T-helper 1 cell treated with Interleukin-12 subunit alpha and Interleukin-12 subunit beta and Interleukin-4 antibody, amounts not matched to agents 30 ng/mL and 1 ng/mL, for 36 hours (primary cell): ENCODE measurements around the gene ANKRD65. TPM values are rescaled to one million over a fixed set of nuclear protein-coding genes. Genes with fewer than 3 reads are reported as not detected.
"Not testable (repeated sequence)": the region's sequence is repeated elsewhere in the genome, so short reads cannot be mapped to it uniquely, and the experiment has no call there.

Experiments used
- intact Hi-C: fragments of 100-400 bp; cut with micrococcal nuclease; formaldehyde crosslinking; loops from one replicate; pipeline ENCODE4 v1.15.1; 2024
- total RNA-seq: library from RNA; stranded (reverse); gene quantifications from 2 replicates; pipeline ENCODE4 v1.2.3, GENCODE V29; 2022

Gene ANKRD65
- total RNA-seq, 1 donor from 2014 or later: not detected

GRCh38 chr1:1398677-1399186, 22.3 kb downstream of the ANKRD65 start:
- intact Hi-C loops: loop anchor here (1.0 to 2.0 kb wide), 10 partner anchors 9 to 282 kb away; partner anchors contain the start of genes ATAD3A, ATAD3B, AURKAIP1 and C1orf159

- intact Hi-C loops: loop anchor here (2.0 kb wide), 4 partner anchors 73 to 281 kb away; partner anchors contain the start of genes ATAD3B, C1orf159 and PUSL1
Measured at GRCh38 chr1:1397839-1398523, 23.1 kb downstream of the ANKRD65 start.

- intact Hi-C loops: no loop called here
Measured at GRCh38 chr1:1395166-1395565, 25.9 kb downstream of the ANKRD65 start.

- intact Hi-C loops: no loop called here
Measured at GRCh38 chr1:1394116-1394515, 27.0 kb downstream of the ANKRD65 start.

DNA sequence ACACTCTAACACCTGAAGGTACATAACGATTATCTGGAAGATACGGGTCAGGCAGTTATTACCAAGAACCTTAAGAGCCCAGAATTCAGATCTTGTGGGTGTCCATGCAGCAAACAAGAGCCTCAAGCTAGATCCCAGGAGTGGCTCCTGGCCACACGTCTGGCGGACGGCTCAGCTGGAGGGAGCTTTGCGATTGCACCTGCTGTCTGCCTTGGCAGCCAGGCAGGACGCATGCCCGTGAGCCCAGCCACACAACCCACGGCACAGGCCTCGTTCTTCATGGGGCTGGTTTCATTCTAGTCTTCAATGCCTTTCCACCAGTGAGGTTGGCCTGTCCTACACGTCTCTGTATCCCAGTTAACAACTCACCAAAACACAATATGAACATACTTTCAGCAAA, 27.6 kb downstream of the ANKRD65 start:
- intact Hi-C loops: no loop called here

GRCh38 chr1:1393014-1393413, 28.1 kb downstream of the ANKRD65 start:
- intact Hi-C loops: no loop called here

DNA sequence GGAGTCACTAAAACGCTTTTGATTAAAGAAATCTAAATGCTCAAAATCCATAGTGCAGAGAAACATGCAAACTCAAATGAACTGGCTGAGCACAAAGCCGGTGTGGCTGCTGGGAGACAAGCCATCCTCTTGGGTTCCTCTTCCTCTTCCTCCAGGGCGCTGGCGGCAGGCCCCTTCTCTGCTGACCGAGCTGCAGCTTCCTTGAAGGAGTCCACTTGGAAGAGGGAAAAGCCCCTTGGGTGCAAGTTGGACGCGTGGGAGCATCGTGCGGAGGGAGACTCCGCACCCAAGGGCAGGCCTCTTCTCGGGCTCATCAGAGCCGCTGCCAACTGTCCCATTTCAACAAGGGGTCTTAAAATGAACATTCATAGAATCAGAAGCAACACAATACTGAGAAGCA, 29.9 kb downstream of the ANKRD65 start:
- intact Hi-C loops: no loop called here

DNA sequence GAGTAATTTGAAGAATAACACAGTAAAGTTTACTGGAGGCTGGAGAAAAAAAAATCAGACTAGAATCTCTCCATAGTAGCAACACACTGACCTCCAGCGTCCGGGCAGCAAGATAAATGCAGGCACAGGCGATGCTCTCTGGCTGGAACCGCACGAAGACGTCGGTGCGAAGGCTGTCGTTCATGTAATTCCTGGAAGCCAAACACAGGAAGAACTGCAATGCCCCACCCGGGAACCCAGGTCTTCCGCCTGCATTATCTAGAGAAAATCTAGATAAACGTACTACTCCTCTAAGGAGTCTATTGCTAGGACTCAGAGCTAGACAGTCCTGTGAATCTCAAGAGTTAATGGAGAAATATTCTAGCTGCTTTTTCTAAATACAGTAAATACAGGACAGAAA, 30.4 kb downstream of the ANKRD65 start:
- intact Hi-C loops: no loop called here

GRCh38 chr1:1388078-1388472, 33.0 kb downstream of the ANKRD65 start:
- intact Hi-C loops: no loop called here

- intact Hi-C loops: no loop called here
Measured at GRCh38 chr1:1387098-1388077, 33.7 kb downstream of the ANKRD65 start.

GRCh38 chr1:1385931-1386330, 35.1 kb downstream of the ANKRD65 start:
- intact Hi-C loops: no loop called here

GRCh38 chr1:1385339-1385738, 35.7 kb downstream of the ANKRD65 start:
- intact Hi-C loops: not testable (repeated sequence)

- intact Hi-C loops: no loop called here
Measured at GRCh38 chr1:1381294-1381693, 39.8 kb downstream of the ANKRD65 start.

- intact Hi-C loops: no loop called here
Measured at GRCh38 chr1:1380860-1381259, 40.2 kb downstream of the ANKRD65 start.

- intact Hi-C loops: no loop called here
Measured at GRCh38 chr1:1377540-1378205, 43.4 kb downstream of the ANKRD65 start.

DNA sequence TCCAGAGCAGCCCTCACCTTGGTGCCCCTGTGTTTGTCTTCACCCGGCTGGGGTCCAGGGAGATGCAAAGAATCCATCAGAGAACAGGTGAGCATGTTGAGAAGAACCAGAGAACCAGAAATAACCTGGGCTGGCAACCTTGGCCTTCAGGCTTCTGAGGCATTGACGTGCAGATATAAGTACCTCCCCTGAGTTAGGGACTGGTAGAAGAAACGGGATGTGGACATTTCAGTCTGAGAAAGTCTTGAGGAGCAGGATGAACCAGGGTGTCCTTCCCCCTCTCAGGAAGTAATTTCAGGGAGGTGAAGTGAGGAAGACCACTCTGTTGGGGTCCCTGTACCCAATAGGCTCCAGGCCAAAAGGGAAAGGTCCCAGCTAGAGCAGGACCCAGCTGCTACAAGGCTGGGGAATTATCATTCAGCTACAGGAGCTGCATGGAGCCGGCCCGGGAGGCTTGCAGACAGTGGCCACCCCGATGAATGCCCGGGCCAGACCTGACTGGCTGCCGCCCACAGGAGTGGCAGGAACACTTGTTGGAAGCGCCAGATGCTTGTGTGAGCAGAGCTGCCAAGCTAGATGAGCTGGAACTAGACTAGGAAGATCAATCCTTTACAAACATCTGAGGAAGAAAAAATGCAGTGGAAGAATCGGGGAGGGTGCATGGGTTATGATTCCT, 44.4 kb downstream of the ANKRD65 start:
- intact Hi-C loops: no loop called here

- intact Hi-C loops: loop anchor here (1.0 kb wide), 12 partner anchors 24 to 362 kb away; partner anchors contain the start of genes ATAD3B, C1orf159, CCNL2 and CPTP
Measured at GRCh38 chr1:1374929-1375662, 46.0 kb downstream of the ANKRD65 start, which contains the start of gene AURKAIP1. Gene AURKAIP1, minus strand, starts transcription at chr1:1375207. Its CDS starts 451 bp downstream, at chr1:1374756.

- intact Hi-C loops: no loop called here
Measured at GRCh38 chr1:1374589-1374928, 46.5 kb downstream of the ANKRD65 start.

DNA sequence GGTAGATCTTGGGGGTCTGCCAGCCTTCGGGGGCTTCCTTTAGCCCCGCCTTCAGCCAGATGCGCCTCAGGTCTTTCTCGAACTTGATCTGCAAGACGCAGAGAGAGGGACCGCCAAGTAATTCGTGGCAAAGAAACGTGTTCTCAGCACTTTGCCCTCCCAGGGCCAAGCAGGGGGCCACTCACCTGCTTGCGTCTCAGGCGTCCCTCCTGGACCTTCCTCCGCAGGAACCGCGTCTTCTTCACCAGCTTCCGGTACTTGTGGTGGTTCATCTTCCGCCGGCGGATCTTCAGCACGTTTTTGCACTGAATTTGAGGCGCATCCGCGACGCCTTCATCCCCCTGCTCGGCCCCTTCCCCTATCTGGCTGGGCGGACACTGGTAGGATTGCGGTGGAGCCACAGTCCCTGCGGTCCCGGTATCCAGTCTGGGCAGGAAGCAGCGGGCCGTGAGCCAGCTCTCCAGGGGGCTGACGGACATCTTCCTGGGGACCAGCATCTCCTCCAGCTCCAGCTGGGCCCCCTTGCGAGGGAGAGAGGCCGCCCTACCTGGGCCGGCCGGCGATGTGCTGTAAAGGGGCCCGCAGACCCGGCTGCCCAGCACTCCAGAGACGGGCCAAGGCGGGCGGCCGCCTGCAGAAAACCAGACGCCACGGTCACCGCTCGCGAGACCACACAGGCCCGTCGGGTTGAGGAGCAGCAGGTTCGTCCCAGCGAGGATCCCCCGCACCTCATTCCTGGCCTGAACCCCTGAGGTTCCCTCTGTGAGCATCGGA, 47.1 kb downstream of the ANKRD65 start:
- intact Hi-C loops: no loop called here
